Transverse colon (tissue), 3 donors: Measurements from ENCODE around the gene NLRP7.

Source experiments
- POLR2A ChIP-seq: fragments of 450-650 bp; IDR thresholded peaks from one replicate; pipeline ENCODE4 v1.6.1; 2016; ENCODE audit warnings: antibody characterized with exemption, mild to moderate bottlenecking, moderate library complexity
- TF ChIP-seq, protein P1 (sequence below), 5 experiments: fragments of 200-600 bp in 3 of 5; fragments of 450-650 bp in 2 of 5; sonication (generic) in 3 of 5; IDR thresholded peaks; 1 replicate in 2 of 5; 2 replicates in 3 of 5; pipeline ENCODE4 v1.5.1; 2016 to 2017; ENCODE audit warnings: antibody characterized with exemption in 5 of 5, inconsistent platforms in 3 of 5, mild to moderate bottlenecking in 2 of 5, moderate library complexity in 1 of 5

GRCh38 chr19:54955376-54955775, 8.0 kb upstream of the NLRP7 start:
- TF ChIP-seq, protein P1, sequence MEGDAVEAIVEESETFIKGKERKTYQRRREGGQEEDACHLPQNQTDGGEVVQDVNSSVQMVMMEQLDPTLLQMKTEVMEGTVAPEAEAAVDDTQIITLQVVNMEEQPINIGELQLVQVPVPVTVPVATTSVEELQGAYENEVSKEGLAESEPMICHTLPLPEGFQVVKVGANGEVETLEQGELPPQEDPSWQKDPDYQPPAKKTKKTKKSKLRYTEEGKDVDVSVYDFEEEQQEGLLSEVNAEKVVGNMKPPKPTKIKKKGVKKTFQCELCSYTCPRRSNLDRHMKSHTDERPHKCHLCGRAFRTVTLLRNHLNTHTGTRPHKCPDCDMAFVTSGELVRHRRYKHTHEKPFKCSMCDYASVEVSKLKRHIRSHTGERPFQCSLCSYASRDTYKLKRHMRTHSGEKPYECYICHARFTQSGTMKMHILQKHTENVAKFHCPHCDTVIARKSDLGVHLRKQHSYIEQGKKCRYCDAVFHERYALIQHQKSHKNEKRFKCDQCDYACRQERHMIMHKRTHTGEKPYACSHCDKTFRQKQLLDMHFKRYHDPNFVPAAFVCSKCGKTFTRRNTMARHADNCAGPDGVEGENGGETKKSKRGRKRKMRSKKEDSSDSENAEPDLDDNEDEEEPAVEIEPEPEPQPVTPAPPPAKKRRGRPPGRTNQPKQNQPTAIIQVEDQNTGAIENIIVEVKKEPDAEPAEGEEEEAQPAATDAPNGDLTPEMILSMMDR (IDR thresholded peaks at IDR 0.05), result no peak
- TF ChIP-seq POLR2A, result no peak
